HG03108 (cell line): ENCODE measurements around the gene SNPH.

ENCODE experiments used
- ATAC-seq: cut with Tn5 transposase; IDR thresholded peaks from one replicate; pipeline ENCODE4 v1.9.1; 2021; ENCODE audit warnings: moderate library complexity; ENCODE audit not compliant: unreplicated experiment

Gene SNPH

DNA sequence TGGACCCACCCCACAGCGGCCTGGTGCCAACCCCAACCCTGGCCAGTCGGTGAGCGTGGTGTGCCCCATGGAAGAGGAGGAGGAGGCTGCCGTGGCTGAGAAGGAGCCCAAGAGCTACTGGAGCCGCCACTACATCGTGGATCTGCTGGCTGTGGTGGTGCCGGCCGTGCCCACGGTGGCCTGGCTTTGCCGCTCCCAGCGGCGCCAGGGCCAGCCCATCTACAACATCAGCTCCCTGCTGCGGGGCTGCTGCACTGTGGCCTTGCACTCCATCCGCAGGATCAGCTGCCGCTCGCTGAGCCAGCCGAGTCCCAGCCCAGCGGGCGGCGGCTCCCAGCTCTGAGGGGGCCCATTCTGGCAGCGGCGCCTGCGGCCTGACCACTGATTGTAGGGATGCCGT lies 39.6 kb downstream of the SNPH start:
- no peak for ATAC-seq

DNA sequence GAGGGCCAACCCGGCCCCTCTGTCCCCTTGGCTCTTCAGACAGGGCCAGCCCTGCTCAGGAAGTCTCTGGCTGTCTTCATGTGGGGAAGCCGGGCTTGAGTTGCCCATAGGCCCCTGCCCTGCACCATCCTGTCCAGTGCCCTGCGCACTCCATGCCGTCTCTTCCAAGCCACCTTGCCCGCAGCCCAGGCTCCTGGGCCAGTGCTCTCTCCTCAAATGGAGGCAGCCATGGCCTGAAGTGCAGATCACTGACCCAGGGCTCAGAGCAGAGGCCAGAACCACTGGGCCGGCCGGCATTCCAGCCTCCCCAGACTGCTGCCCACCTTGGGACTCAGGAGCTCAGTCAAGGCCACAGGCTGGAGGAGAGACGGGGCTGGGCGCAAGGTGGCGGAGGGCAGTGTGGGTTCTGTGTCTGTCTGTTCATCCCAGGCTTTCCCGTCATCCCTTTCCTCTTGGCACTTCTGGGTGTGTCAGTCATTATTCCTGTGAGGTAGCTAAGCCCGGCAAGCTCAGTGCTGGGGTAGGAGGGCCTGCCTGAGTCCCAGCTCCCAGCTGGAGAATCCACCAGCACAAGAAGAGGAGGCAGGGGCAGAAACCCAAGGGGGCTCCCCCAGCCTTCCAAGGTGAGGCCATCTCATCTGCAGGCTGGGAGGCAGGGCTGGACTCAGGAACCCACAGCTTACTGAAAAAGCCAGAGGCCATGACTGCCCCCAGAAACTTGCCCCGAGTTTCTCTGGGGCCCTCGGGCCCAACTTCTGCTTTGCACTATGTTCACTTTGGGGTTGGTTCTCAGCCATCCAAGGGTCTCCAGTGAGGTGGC lies 40.4 kb downstream of the SNPH start:
- no peak for ATAC-seq

DNA sequence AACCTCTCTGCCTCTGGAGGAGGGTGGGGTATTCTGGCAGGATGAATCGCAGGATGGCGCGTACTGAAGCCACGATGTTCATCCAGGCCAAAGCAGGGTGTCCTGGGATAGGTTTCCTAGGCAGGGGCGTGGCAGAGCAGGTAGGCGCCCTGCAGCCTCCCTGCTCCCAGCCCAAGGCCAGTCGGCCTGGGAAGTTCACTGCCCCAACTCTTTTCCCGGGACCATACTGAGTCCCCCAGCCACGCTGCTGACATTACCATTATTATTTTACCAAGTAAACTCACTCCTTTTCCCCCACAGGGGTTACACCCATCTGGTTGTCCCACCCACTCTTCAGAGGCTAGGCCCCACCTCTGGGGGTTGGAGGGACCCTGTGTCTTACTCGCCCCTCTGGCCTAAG lies 41.1 kb downstream of the SNPH start:
- ATAC-seq = no peak

DNA sequence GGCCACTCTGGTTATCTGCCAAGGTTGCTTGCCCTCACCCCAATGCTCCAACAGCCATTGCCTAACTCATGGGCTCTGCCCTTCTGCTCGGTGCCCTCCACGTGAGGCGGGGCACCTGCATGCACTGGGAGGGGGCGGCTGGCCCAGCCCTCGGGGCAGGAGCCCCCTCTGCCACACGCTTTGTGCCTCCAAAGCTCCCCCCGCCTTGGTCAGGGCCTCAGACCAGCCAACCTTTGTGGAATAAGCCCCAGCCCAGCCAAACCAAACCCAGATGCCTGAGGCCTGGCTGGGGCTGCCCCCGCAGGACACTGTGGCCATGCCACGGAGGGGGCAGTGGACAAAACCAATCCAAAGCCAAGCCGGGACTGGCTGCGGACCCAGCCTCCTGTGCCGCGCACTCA lies 41.5 kb downstream of the SNPH start:
- ATAC-seq = no peak

DNA sequence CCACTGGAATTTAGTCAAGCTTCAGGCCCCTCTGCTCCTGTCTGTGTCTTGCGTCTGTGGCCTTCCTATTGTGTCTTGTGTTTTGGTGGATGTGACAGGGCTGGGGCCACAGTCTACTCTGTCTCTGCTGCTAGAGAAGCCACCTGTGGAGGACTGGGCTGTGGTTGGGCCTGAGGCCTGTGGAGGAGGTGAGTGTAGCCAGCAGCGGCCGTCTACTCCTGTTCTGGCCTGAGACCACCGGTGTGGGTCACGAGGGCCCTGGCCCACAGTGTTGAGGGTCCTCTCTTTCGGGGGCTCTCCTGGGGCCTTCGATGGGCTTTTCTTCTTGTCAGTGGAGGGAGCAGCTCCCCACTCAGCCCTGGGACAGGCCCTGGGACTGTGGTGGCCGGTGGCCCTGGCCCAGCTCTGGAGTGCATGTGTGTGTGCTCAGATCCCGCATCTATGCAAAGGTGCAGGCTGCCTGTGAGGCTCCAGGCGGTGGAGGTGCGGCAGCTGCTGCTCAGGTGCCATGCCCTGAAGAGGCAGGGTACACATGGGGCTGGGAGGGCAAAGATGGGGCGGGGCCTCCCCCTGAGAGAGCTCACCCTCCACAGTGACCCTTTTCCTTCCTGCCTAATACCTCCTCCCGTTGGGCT lies 42.1 kb downstream of the SNPH start:
- no peak for ATAC-seq

DNA sequence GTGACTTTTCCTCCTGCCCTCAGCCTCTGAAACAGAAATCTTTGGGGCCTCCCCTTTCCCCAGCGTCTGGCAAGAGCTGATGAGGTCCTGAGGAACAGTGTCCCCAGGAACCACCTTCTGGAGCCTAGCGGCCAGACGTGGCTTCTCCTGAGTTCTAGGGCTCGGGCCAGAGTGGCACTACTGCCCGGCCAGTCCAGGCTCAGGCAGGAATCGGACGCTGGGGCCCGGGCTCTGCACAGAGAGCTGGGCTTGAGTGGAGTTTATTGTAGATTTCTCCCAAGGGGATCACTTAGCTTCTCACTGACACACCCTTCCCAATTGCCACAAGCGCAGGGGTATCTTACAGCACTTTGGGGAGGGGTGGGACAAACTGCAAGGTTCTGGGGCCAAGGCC lies 42.6 kb downstream of the SNPH start:
- no peak for ATAC-seq

DNA sequence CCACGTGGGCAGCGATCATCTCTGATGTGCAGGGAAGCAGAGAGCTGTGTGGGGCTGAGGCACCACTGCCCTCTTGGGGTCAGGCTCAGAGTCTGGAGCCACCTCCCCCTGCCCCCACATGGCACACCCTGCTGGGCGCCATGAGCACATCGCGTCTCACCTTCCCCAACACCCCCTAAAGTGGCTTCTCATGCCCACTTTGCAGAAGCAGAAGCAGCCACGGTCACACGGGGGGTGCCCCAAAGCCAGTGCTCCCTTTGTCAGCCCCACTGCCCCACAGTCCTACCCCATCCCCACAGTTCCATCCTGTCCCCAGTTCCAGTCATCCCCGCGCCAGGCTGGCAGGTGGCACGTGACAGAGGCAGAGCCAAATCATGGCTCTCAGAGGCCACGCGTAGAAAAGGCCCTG lies 43.3 kb downstream of the SNPH start:
- no peak for ATAC-seq

DNA sequence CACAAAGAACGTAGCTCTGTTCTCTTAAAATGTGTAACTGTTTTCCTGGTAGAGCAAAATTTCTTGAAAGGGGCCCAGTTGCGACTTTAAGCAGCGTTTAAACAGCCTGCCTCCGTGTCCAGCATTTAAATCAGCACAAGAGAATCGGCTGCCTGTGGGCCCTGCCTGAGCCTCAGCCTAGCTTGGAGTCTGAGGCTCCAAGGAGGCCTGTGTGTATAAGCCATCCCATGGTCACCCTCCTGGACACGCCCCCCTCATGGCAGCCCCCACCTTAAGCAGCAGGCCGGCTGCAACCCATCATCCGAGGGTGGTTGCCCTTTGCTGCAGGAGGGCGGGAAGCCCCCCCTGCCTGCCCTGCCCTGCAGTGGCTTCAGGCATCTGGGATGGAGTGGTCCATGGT lies 44.0 kb downstream of the SNPH start:
- ATAC-seq = no peak

DNA sequence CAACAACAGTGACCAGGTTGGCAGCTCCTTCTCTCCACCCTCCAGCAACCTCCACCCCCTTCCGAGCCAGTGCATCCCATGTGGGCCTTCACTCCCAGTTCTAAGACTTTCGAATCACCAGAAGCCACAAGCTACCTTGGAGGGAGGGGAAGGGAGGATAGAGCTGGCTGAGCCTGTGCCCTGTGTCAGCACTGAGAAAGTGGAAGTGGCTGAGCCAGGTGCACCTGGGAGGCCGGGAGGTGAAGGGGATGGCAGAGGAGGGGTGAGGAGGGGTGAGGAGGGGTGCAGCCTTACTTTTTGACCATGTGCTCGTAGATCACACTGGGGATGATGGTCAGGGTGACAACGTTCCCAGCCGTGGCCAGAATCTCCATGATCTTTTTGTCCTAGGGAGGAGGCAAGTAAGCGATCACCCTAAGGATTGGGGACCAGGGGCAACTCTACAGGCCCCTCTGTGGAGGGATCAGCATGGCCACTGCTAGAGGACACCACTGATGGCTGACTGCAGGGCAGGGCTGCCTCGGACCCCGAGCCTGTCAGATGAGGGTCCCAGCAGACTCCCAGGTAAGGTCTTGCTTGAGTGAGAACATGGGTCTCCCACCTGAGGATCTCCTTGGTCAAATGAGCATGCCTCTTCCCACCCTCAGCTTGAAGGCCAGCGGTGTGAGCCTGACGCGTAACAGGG lies 44.6 kb downstream of the SNPH start:
- ATAC-seq = no peak

DNA sequence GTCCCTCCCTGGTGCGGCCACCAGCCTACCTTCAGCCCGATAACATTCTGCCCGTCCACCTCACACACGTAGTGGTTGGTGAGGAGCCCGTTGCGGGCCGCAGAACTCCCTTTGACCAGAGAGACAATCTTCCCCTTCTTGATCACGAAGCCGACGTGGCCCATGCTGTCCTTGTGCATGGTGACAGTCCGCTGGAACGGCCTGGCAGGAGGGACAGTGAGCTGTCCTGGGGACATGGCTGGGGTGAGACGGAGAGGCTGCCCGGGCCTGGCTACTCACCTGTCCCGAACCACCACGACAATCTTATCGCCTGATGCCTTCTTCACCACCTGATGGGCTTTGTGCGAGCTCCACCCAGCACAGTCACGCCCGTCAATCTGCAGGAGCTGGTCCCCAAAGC lies 46.2 kb downstream of the SNPH start:
- ATAC-seq = no peak

DNA sequence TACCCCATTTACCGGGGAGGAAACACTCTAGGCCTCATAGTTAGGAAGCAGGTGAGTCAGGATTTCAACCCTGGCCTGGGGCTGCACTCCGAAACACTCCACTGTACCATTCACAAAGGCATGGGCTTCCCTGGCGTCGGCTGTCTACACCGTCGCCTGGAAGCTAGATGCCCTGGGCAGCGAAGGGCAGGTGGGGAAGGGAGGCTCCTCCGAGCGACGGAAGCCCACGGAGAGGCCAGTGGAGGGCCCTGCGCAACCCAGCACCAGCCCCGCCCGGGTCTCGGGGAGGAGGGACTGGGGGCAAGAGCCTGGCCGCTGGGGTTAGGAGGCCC lies 46.8 kb downstream of the SNPH start:
- ATAC-seq = no peak

DNA sequence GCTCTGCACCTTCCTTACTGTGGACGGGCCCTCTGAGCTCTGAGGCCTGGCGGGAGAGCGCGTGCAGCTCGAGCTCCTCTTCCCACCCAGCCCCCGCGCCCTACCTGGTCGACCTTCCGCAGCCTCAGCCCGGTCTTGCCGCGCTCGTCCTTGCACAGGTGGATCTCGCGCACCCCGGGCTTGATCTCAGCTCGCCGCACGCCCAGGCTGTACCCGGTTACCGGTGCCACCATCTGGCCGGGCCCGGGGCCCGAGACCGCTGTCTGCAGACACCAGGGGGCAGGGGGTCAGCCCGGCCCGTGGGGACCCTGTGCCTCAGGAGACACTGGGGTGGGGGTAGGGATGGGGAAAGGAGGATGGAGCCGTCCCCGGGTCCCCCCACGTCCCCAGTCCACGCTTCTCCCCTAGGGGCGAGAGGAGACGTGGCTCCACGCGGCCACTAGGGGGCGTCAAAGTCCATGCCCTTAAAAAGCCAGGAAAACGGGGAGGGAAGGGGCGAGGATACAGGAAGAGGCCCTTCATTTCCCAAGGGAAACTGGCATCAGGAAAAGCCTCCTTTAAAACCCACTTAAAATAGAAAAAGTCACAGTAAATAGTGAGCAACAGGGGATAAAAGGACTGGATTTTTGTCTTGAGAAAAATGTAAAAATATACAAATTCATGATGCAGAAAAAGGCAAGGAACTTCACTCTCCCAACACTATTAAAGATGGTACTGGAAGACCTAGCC lies 47.3 kb downstream of the SNPH start:
- no peak for ATAC-seq

DNA sequence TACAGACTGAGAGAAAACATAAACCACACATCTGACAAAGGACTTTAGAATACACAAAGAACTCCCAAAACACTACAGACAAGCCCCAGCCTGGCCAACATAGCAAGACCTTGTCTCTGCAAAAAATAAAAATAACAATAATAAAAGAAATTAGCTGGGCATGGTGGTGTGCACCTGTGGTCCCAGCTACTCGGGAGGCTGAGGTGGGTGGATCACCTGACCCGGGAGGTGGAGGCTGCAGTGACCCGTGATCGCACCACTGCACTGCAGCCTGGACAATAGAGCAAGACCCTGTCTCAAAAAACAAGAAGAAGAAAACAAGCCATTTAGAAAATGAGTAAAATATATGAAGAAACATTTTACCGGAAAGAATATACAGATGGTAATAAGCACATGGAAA lies 49.7 kb downstream of the SNPH start:
- no peak for ATAC-seq

DNA sequence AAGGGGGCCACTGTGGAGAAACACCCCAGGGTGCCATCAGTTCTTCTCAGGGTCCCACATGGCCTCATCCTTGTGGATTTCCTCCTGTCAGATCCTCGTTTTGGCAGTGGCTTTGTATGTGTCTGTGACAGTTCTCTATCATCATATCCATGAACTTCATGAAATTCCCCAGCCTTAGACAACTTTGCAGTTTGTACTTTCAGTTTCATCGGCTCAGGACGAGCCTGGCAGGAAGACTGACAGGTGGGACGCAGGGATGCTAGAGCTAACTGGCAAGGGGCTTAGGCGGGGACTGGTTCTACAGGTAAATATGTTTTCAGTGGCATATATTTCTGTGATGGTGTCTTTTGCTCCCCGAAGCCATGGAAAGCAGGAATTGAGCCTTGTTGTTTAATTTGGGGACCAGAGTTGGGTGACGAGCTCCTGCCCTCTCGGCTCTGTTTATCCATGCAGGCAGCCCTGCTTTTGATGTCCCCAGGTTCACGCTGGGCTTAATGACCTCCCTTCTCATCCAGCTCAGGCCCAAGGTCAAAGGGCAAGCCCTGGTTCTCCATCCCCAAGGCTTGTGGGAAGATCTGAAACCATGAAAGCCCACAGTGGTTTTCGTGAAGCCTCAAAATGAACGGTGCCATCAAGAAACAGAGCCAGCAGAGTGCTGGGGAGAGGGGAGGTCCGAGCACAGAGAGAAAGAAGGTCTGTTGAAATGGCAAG lies 51.6 kb downstream of the SNPH start:
- ATAC-seq = no peak

DNA sequence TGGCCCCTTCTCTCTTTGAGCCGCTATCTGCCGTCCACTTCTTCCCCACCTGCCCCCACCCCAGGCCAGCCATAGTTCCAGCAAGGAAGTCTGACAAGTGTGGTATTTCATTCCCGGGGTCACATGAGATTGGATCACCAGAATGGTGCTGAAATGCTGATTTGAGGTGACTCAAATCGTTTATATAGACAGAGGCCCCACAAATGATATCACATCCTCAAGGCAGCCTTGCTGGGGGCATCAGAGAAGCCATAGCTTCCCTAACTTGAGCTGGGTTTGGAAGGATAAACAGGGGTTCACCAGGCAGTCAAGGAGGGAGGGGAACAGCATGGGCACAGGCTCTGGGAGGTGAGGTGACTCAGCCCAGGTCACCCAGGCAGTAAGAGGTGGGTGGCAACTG lies 53.0 kb downstream of the SNPH start:
- ATAC-seq = no peak

DNA sequence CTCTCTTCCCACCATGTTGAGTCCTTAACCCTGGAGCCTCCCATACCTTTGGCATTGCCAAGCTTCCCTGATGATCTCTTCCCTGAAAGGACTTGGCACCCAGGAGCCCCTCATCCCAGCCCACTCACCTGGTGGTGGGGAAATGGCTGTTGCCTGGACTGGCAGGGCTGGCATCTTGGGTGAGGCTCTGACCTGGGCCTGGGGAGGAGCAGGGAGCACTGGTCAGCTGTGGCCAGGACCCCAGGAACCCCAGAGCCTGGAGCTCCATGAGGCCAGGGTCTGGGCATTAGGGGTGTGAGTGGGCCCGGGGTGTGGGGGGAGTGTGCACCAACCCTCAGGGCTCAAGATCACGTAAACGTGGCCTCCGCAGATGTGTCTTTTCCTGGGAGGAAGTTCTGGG lies 53.4 kb downstream of the SNPH start:
- ATAC-seq = no peak

DNA sequence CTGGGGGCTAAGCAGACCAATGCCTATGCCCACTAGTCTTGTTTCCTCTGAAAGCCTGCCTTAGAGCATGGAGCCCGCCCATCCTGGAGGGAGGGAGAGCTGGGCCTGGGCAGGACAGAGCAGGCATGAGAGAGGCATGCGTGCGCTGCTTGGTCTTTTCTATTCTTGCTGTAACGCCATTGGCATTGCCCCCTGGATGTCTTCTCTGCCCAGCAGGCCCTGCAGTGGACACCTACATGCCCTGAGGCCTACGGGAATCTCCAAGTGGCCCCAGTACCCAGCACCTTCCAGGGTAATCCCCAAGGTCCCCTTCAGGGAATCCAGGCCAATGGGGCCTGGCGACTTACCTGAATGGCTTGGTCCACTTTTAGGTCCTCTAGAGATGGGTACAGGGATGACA lies 53.9 kb downstream of the SNPH start:
- ATAC-seq = no peak

DNA sequence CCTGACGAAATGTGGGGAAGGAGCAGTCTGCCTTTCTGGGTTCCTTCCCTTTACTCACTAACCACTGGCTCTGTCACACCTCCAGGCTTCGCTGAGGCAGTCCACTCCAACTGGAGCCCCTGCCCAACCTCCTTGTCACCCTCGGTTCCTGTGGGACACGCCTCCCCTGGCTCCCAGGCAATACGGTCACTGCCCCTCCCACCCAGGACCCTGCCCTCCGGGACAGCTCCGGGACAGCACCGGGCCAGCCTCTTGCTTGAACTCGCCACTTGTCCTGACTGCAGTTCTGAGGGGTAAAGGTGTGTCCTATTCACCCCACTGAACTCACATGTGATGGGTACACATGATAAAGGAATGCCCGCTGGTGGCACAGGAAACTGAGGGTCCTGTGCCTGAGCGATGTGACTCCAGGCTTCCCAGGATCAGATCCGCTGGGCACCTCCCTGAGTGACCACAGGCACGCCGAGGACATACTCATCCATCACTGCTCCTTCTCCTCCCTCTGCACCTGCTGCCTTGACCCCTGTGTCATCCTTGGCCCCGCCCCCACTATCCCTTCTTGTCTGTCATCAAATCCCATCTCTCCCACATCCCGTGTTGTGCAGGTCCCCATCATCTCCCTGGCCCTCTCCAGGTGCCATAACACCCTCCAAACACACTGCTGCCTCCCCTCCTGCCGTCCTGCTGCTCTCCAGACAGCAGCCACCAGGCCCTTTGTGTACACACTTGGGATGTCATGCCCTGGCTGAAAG lies 55.0 kb downstream of the SNPH start:
- no peak for ATAC-seq

DNA sequence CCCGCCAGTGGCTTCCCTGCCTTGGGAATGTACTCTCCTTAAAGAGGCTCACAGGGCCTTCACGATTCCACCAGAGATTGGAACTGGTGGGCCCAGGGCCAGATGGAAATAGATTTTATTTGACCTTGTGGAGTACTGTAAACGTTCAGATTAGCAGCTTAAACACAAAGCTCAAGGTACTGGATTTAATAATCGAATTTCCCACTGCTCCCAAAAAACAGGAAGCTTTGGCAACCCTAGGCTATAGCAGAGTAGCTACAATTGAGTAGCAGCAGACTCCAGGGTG lies 55.5 kb downstream of the SNPH start:
- ATAC-seq = no peak

DNA sequence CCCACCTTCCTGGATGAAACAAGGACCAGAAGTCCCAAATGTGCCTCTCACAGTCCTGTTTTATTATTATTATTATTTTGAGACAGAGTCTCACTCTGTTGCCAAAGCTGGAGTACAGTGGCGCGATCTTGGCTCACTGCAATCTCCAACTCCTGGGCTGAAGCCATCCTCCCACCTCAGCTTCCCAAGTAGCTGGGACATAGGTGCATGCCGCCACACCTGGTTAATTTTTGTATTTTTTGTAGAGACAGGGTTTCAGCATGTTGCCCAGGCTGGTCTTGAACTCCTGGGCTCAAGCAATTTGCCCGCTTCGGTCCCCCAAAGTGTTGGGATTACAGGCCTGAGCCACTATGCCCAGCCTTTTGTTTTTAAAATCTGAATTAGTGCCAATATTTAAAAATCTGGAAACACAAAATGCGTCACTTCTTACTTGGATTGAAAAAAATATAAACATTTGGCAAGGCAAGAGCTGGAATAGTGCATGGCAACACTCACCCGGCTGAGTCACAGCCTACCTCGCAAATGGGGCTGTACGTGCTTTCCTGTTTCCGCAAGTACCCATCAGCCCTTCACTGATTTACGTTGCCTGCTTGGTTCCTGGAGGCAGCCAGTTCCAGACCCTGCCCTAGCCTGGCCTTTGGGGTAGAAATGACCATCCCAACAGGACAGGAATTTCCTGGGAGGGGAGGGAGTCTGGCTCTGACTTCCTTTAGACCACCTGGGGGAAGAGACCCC lies 56.6 kb downstream of the SNPH start:
- no peak for ATAC-seq
